BE2C (cell line): ENCODE data around the gene MYOZ3.

Source experiments
- DNase-seq: peaks from one replicate; pipeline ENCODE4 v3.0.0-alpha.2; 2020
- H3K27me3 ChIP-seq: fragments of 250-450 bp; sonication (Bioruptor Pico); 2 replicates; pipeline ENCODE4 v1.5.1; 2020; ENCODE audit warnings: mild to moderate bottlenecking
- H3K36me3 ChIP-seq: fragments of 250-450 bp; sonication (Bioruptor Pico); 2 replicates; pipeline ENCODE4 v1.5.1; 2020; ENCODE audit warnings: mild to moderate bottlenecking
- H3K4me1 ChIP-seq: fragments of 250-450 bp; sonication (Bioruptor Pico); 2 replicates; pipeline ENCODE4 v1.5.1; 2020
- H3K4me3 ChIP-seq: 2 replicates; pipeline ENCODE4 v1.5.1; 2011; ENCODE audit warnings: low read depth, low read length
- H3K9me3 ChIP-seq: fragments of 250-450 bp; sonication (Bioruptor Pico); 2 replicates; pipeline ENCODE4 v1.5.1; 2020
- TF ChIP-seq, protein P1 (sequence below): IDR thresholded peaks from 2 replicates; pipeline ENCODE4 v1.5.1; 2012; ENCODE audit warnings: mild to moderate bottlenecking, low read depth, low read length

Gene MYOZ3

DNA sequence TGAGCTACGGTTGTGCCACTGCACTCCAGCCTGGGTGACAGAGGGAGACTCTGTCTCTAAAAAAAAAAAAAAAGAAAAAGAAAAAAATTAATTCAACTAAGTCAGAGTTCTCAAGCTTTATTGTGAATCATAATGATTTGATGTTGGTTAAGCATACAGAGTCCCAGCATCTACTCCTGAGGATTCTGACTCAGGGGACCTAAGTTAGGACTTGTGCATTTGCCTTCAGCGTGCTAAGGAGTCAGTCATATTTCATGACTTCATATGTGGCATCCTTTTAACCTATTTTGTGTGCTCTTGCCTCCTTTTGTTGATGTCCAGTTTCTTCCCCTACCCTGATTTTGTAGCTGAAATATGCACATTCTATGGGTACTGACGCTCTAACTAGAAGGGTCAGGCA lies 2.9 kb downstream of the MYOZ3 start:
- H3K36me3 ChIP-seq: no peaks in the 10 kb centered on the region
- H3K27me3 ChIP-seq: no peaks in the 10 kb centered on the region
- no peak overlapping the region for H3K4me3 ChIP-seq
- H3K9me3 ChIP-seq: no peaks in the 10 kb centered on the region
- peaks cover 4% of the 10 kb centered on the region for H3K4me1 ChIP-seq
- TF ChIP-seq, protein P1, sequence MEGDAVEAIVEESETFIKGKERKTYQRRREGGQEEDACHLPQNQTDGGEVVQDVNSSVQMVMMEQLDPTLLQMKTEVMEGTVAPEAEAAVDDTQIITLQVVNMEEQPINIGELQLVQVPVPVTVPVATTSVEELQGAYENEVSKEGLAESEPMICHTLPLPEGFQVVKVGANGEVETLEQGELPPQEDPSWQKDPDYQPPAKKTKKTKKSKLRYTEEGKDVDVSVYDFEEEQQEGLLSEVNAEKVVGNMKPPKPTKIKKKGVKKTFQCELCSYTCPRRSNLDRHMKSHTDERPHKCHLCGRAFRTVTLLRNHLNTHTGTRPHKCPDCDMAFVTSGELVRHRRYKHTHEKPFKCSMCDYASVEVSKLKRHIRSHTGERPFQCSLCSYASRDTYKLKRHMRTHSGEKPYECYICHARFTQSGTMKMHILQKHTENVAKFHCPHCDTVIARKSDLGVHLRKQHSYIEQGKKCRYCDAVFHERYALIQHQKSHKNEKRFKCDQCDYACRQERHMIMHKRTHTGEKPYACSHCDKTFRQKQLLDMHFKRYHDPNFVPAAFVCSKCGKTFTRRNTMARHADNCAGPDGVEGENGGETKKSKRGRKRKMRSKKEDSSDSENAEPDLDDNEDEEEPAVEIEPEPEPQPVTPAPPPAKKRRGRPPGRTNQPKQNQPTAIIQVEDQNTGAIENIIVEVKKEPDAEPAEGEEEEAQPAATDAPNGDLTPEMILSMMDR: no peak
- no peak for DNase-seq

GRCh38 chr5:150665044-150665443 lies 4.0 kb downstream of the MYOZ3 start:
- TF ChIP-seq, protein P1: no peak
- Histone ChIP-seq H3K4me1 (peaks cover 4% of the 10 kb centered on the region), H3K36me3 (no peaks in the 10 kb centered on the region), H3K9me3 (no peaks in the 10 kb centered on the region), H3K4me3 (no peak overlapping the region), H3K27me3 (no peaks in the 10 kb centered on the region)
- DNase-seq: no peak

GRCh38 chr5:150670275-150670947 lies 9.4 kb downstream of the MYOZ3 start:
- Histone ChIP-seq H3K36me3 (no peaks in the 10 kb centered on the region), H3K9me3 (no peaks in the 10 kb centered on the region), H3K27me3 (no peaks in the 10 kb centered on the region), H3K4me1 (no peaks in the 10 kb centered on the region), H3K4me3 (no peak overlapping the region)
- DNase-seq: no peak
- TF ChIP-seq, protein P1: no peak

GRCh38 chr5:150670948-150671310 lies 9.9 kb downstream of the MYOZ3 start:
- Histone ChIP-seq H3K4me3 (no peak overlapping the region), H3K9me3 (no peaks in the 10 kb centered on the region), H3K4me1 (no peaks in the 10 kb centered on the region), H3K27me3 (no peaks in the 10 kb centered on the region), H3K36me3 (no peaks in the 10 kb centered on the region)
- TF ChIP-seq, protein P1: no peak
- DNase-seq: no peak

DNA sequence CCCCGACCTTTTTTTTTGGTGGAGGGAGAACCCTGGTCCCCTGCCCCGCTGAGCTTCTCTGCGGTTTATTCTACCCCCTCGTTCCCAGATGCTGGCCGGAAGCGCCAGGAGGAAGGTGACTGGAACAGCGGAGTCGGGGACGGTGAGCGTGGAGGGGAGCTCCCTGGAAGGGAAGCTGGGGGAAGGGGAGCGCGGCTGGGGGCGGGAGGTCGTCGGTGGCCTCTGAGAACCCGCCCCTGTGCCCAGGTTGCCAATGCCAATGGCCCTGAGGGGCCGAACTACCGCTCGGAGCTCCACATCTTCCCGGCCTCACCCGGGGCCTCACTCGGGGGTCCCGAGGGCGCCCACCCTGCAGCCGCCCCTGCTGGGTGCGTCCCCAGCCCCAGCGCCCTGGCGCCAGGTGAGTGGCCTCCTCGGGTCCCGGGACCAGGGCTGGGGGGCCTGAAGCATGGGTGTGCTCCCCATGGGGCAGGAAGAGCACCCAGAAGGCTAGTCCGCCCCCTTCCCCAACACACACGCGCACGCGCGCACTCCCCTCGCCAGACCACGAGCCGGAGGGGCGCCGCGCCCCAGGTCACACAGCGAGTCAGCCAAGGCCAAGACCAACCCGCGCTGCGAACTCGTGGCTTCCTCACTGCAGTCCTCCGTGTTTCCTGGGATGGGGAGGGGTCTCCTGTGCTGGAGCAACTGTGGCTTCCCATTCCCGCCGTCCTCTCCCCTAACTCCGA lies 10.6 kb downstream of the MYOZ3 start:
- no peak for DNase-seq
- Histone ChIP-seq H3K4me3 (peak overlapping the region; percentile 67), H3K36me3 (no peaks in the 10 kb centered on the region), H3K27me3 (no peaks in the 10 kb centered on the region), H3K9me3 (no peaks in the 10 kb centered on the region), H3K4me1 (no peaks in the 10 kb centered on the region)
- TF ChIP-seq, protein P1: no peak

DNA sequence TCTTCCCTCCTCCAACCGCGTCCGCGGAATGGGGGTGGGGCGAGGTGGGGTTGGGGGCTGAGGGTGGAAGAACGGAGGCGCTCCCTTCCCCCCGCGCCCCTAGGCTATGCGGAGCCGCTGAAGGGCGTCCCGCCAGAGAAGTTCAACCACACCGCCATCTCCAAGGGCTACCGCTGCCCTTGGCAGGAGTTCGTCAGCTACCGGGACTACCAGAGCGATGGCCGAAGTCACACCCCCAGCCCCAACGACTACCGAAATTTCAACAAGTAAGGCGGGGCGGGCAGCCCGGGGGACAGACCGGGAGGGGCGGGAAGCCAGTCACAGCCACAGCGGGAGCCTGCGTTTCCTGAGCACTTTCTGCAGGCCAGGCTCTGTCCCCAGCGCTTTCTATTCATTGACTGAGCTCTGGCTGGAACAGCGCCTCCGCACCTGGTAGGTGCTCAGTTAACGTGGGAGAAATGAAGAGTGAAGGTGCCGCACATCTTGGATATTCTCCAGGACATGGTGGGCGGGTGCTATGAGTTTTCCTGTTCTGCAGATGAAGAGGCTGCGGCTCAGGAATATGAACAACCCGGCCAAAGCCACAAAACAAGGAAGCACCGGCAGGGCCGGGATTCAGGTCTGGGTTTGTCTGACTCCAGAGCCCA lies 11.3 kb downstream of the MYOZ3 start:
- no peak for DNase-seq
- H3K4me1 ChIP-seq: no peaks in the 10 kb centered on the region
- TF ChIP-seq, protein P1: no peak
- H3K27me3 ChIP-seq: no peaks in the 10 kb centered on the region
- peak overlapping the region; percentile 67 for H3K4me3 ChIP-seq
- H3K36me3 ChIP-seq: no peaks in the 10 kb centered on the region
- H3K9me3 ChIP-seq: no peaks in the 10 kb centered on the region
